GM12864 (cell line): ENCODE data around the gene CFAP119.

Experiments
- DNase-seq: peaks from one replicate; pipeline ENCODE4 v3.0.0-alpha.2; 2011; ENCODE audit warnings: low read depth
- H3K4me3 ChIP-seq: 2 replicates; pipeline ENCODE4 v1.5.1; 2011; ENCODE audit warnings: mild to moderate bottlenecking, low read depth, low read length, control low read depth
- CTCF ChIP-seq: IDR thresholded peaks from 2 replicates; pipeline ENCODE4 v1.5.1; 2011; ENCODE audit warnings: low read depth, mild to moderate bottlenecking, moderate library complexity, low read length, control low read depth, inconsistent platforms; ENCODE audit errors: missing control alignments

Gene CFAP119

GRCh38 chr16:30760001-30760559 is 1.8 kb downstream of the CFAP119 start:
- no peak overlapping the region for H3K4me3 ChIP-seq
- TF ChIP-seq CTCF, result no peak
- no peak for DNase-seq

- no peak for DNase-seq
- no peak overlapping the region for H3K4me3 ChIP-seq
- no peak for TF ChIP-seq CTCF
Observed at GRCh38 chr16:30758988-30759491, 2.8 kb downstream of the CFAP119 start.

GRCh38 chr16:30757316-30757715 is 4.5 kb downstream of the CFAP119 start:
- no peak overlapping the region for H3K4me3 ChIP-seq
- no peak for TF ChIP-seq CTCF
- no peak for DNase-seq

- no peak for TF ChIP-seq CTCF
- H3K4me3 ChIP-seq, result no peak overlapping the region
- DNase-seq, result no peak
Observed at GRCh38 chr16:30756781-30757100, 5.1 kb downstream of the CFAP119 start.

- TF ChIP-seq CTCF, result no peak
- no peak for DNase-seq
- H3K4me3 ChIP-seq, result no peak overlapping the region
Observed at GRCh38 chr16:30755955-30756780, 5.7 kb downstream of the CFAP119 start.

GRCh38 chr16:30753596-30753995 is 8.3 kb downstream of the CFAP119 start:
- DNase-seq, result no peak
- TF ChIP-seq CTCF, result no peak
- H3K4me3 ChIP-seq, result no peak overlapping the region
